Calu3 (cell line): ENCODE results near the gene TEX29. TPM values are rescaled to one million over a fixed set of nuclear protein-coding genes. Genes with fewer than 3 reads are reported as not detected.

ENCODE experiments used
- BruUV-seq: library from RNA; stranded (reverse); fragments of 400-500 nt; replicated peaks from 2 replicates; lab custom pipeline; 2021; lab: Mats Ljungman, UMichigan
- CTCF ChIA-PET: fragments of 300-600 bp; sonication (Branson Sonifier 250); formaldehyde crosslinking; loops from one replicate; lab custom pipeline; 2022; ENCODE audit warnings: antibody characterized with exemption; lab: Charles Lee
- DNase-seq: peaks from one replicate; pipeline ENCODE4 v3.0.0; 2022
- H3K27ac Mint-ChIP-seq: one replicate; pipeline ENCODE4 v1.8.0; 2022; ENCODE audit warnings: mixed read lengths; ENCODE audit not compliant: unreplicated experiment
- H3K27me3 Mint-ChIP-seq: one replicate; pipeline ENCODE4 v1.8.0; 2022; ENCODE audit warnings: mixed read lengths; ENCODE audit not compliant: unreplicated experiment
- H3K36me3 Mint-ChIP-seq: one replicate; pipeline ENCODE4 v1.8.0; 2022; ENCODE audit warnings: mild to moderate bottlenecking, moderate library complexity, mixed read lengths; ENCODE audit not compliant: insufficient read depth, unreplicated experiment
- H3K4me1 Mint-ChIP-seq: one replicate; pipeline ENCODE4 v1.8.0; 2022; ENCODE audit warnings: mild to moderate bottlenecking, low read depth, mixed read lengths; ENCODE audit not compliant: unreplicated experiment
- H3K4me3 Mint-ChIP-seq: one replicate; pipeline ENCODE4 v1.8.0; 2022; ENCODE audit warnings: mild to moderate bottlenecking, low read depth, moderate library complexity, mixed read lengths; ENCODE audit not compliant: unreplicated experiment
- H3K9me3 Mint-ChIP-seq: one replicate; pipeline ENCODE4 v1.8.0; 2022; ENCODE audit warnings: low read depth, mixed read lengths; ENCODE audit not compliant: unreplicated experiment
- CTCF ChIP-seq: fragments of 200-600 bp; IDR thresholded peaks from one replicate; pipeline ENCODE4 v1.8.0; 2022; ENCODE audit warnings: antibody characterized with exemption; ENCODE audit not compliant: unreplicated experiment
- intact Hi-C: fragments of 100-400 bp; cut with micrococcal nuclease; formaldehyde crosslinking; loops from one replicate; pipeline ENCODE4 v1.10.0; 2022; ENCODE audit not compliant: unreplicated experiment
- total RNA-seq: library from RNA; stranded (reverse); gene quantifications from 2 replicates; pipeline ENCODE4 v1.2.3, GENCODE V29; 2022

Gene TEX29
- total RNA-seq, 1 experiment from 2014 or later: not detected

- TF ChIP-seq CTCF: no peak
- intact Hi-C loops: no loop called here
- no TSS peak for BruUV-seq
- no peaks in the 10 kb centered on the region for H3K27me3 Mint-ChIP-seq
- no peaks in the 10 kb centered on the region for H3K9me3 Mint-ChIP-seq
- no peaks in the 10 kb centered on the region for H3K4me1 Mint-ChIP-seq
- CTCF ChIA-PET: no interaction called here
- no peak for DNase-seq
- no peak overlapping the region for H3K4me3 Mint-ChIP-seq
- H3K36me3 Mint-ChIP-seq: no peaks in the 10 kb centered on the region
- H3K27ac Mint-ChIP-seq: no peak overlapping the region
Observed at GRCh38 chr13:111344471-111345191, 24.2 kb downstream of the TEX29 start.

GRCh38 chr13:111345682-111346081, 25.2 kb downstream of the TEX29 start:
- CTCF ChIA-PET: no interaction called here
- no peaks in the 10 kb centered on the region for H3K4me1 Mint-ChIP-seq
- H3K27me3 Mint-ChIP-seq: no peaks in the 10 kb centered on the region
- no peak overlapping the region for H3K27ac Mint-ChIP-seq
- intact Hi-C loops: no loop called here
- no peak for DNase-seq
- BruUV-seq: no TSS peak
- no peaks in the 10 kb centered on the region for H3K9me3 Mint-ChIP-seq
- no peaks in the 10 kb centered on the region for H3K36me3 Mint-ChIP-seq
- H3K4me3 Mint-ChIP-seq: no peak overlapping the region
- TF ChIP-seq CTCF: no peak

DNA sequence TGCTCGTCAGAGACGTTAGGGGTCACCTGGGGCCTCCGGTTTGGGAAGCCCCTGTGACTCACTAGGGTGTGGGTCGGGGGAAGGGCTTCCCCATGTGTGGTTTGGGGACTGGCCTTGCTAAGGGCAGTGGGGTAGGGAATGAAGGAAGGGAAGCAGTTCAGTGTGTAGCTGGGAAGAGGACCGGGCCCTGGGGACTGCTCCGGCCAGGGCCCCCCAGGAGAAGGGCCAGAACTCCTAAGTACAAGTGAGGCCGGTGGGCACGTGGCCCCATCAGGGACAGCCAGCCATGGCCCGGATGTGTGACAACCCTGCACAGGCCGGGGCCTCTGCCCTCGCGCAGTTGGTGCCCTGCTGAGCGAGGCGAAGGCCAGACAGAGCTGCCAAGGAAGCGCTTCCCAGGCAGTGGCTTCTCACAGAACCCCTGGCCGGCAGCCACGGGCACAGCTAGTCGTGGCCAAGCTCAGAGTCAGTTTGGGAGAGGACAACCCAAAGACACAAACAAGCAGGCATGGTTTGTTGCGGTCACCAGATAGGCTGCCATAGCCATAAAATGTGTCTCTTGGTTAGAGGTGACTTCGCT, 25.7 kb downstream of the TEX29 start:
- Mint-ChIP-seq H3K27me3 (no peaks in the 10 kb centered on the region), H3K9me3 (no peaks in the 10 kb centered on the region), H3K36me3 (no peaks in the 10 kb centered on the region), H3K4me1 (no peaks in the 10 kb centered on the region), H3K27ac (no peak overlapping the region), H3K4me3 (no peak overlapping the region)
- DNase-seq: no peak
- no TSS peak for BruUV-seq
- CTCF ChIA-PET: no interaction called here
- intact Hi-C loops: no loop called here
- TF ChIP-seq CTCF: no peak

DNA sequence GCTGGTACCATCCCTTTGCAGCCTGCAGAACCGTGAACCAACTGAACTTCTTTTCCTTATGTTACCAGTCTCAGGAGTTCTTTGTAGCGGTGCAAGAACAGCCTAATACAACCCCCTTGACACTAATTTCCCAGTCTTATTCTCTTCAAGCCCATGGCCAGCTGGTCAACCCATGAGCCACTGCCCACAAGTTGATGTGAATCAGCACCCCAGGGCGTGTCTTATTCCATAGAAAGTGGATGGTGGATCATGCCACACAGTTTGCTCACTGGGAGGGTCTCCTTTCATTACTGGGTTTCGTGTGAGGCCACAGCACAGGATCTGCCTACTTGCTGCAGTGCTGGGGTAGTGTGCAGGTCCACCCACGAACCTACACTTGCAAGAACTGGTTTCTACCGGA, 27.0 kb downstream of the TEX29 start:
- no peak for DNase-seq
- TF ChIP-seq CTCF: no peak

More for the DNA sequence above, 27.0 kb downstream of the TEX29 start:
- Mint-ChIP-seq H3K9me3 (no peaks in the 10 kb centered on the region), H3K27ac (no peak overlapping the region), H3K4me1 (no peaks in the 10 kb centered on the region), H3K4me3 (no peak overlapping the region), H3K27me3 (no peaks in the 10 kb centered on the region), H3K36me3 (no peaks in the 10 kb centered on the region)
- no TSS peak for BruUV-seq
- CTCF ChIA-PET: no interaction called here
- intact Hi-C loops: no loop called here
